Common myeloid progenitor, CD34-positive (primary cell): Measurements from ENCODE around the gene GLG1.

Experiments
- CTCF ChIA-PET: fragments of 350-600 bp; sonication (Branson Sonifier 250); formaldehyde crosslinking; loops from one replicate; lab custom pipeline; 2021; ENCODE audit warnings: antibody characterized with exemption; lab: Charles Lee
- POLR2A ChIA-PET: fragments of 350-600 bp; sonication (Branson Sonifier 250); formaldehyde crosslinking; loops from one replicate; lab custom pipeline; 2021; ENCODE audit warnings: antibody characterized with exemption; lab: Charles Lee
- DNase-seq, 3 donors: peaks; one replicate each; pipeline versions ENCODE4 v3.0.0 to v3.0.0-alpha.2; 2013
- H3K27ac ChIP-seq, 2 experiments: 1 replicate in 1 of 2; 2 replicates in 1 of 2; pipeline ENCODE4 v1.7.0; 2013; ENCODE audit warnings: inconsistent platforms in 2 of 2, low read length in 2 of 2, mild to moderate bottlenecking in 2 of 2, low read depth in 1 of 2, moderate library complexity in 1 of 2; ENCODE audit not compliant: severe bottlenecking in 2 of 2, insufficient read depth in 1 of 2, poor library complexity in 1 of 2
- H3K27me3 ChIP-seq, 5 experiments: replicated peaks in 2 of 5; 1 replicate in 3 of 5; 2 replicates in 2 of 5; pipeline versions ENCODE4 v1.6.1 to v1.7.0; 2013; ENCODE audit warnings: low read length in 4 of 5, mild to moderate bottlenecking in 2 of 5, moderate library complexity in 2 of 5, inconsistent platforms in 1 of 5; ENCODE audit not compliant: insufficient read depth in 5 of 5, control insufficient read depth in 4 of 5
- H3K36me3 ChIP-seq, 4 experiments: 1 replicate in 2 of 4; 2 replicates in 2 of 4; pipeline versions ENCODE4 v1.6.1 to v1.7.0; 2013; ENCODE audit warnings: low read length in 3 of 4, control low read depth in 1 of 4, mild to moderate bottlenecking in 1 of 4; ENCODE audit not compliant: control insufficient read depth in 4 of 4, insufficient read depth in 4 of 4
- H3K4me1 ChIP-seq, 4 experiments: 1 replicate in 3 of 4; 2 replicates in 1 of 4; pipeline versions ENCODE4 v1.6.1 to v1.7.1; 2013; ENCODE audit warnings: low read length in 3 of 4, mild to moderate bottlenecking in 3 of 4, control low read depth in 1 of 4, inconsistent platforms in 1 of 4, moderate library complexity in 1 of 4; ENCODE audit not compliant: control insufficient read depth in 4 of 4, insufficient read depth in 4 of 4; ENCODE audit errors: control extremely low read depth in 1 of 4
- H3K4me3 ChIP-seq, 7 experiments: 1 replicate in 4 of 7; 2 replicates in 3 of 7; pipeline versions ENCODE4 v1.5.1 to v1.7.0; 2013; ENCODE audit warnings: mild to moderate bottlenecking in 7 of 7, low read length in 6 of 7, moderate library complexity in 6 of 7, inconsistent platforms in 2 of 7, low read depth in 2 of 7, control low read depth in 1 of 7; ENCODE audit not compliant: insufficient read depth in 4 of 7, control insufficient read depth in 1 of 7; ENCODE audit errors: extremely low read depth in 1 of 7
- H3K9me3 ChIP-seq, 5 experiments: 1 replicate in 4 of 5; 2 replicates in 1 of 5; pipeline versions ENCODE4 v1.6.1 to v1.7.1; 2013; ENCODE audit warnings: low read length in 4 of 5, mild to moderate bottlenecking in 2 of 5, inconsistent platforms in 1 of 5, low read depth in 1 of 5, moderate library complexity in 1 of 5; ENCODE audit not compliant: control insufficient read depth in 4 of 5, insufficient read depth in 2 of 5; ENCODE audit errors: control extremely low read depth in 1 of 5
- WGBS: methylation state at CpG from one replicate; pipeline ENCODE4 v1.1.5; 2013; ENCODE audit not compliant: insufficient coverage; 5-methylcytosine and 5-hydroxymethylcytosine counted together

GLG1 gene

DNA sequence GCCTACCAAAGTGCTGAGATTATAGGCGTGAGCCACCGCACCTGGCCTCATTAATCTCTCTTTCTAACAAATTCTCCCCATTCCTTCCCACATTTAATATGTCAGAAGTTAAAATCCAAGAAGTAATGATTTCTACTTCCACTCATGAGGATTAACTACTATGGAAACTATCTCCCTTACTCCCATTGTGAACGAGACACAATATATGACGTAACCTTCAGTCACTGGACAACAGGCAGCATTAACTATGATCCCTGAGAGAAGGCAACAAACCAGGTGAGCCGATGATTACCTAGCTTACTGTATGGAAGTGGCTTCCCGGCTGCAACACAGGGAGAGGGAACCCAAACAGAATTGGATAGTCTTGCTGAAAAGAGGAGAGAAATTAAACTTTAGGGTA, 20.0 kb downstream of the GLG1 start:
- H3K9me3 ChIP-seq: no peaks in the 10 kb centered on the region
- H3K4me3 ChIP-seq: no peak overlapping the region
- no peak overlapping the region for H3K27ac ChIP-seq
- peaks cover 0 to 2% (median under 1%) of the 10 kb centered on the region in 4 experiments for H3K36me3 ChIP-seq
- ChIA-PET POLR2A (no interaction called here), CTCF (interaction anchor here (0.8 kb wide), 1 partner anchor 25 kb away, joined by 3 read pairs; no protein-coding TSS in a partner anchor)
- WGBS: 78% methylated on average over 3 of the region's 6 CpGs
- DNase-seq: no peak
- H3K4me1 ChIP-seq: peaks cover 0 to 5% (median 0%) of the 10 kb centered on the region in 4 experiments
- H3K27me3 ChIP-seq: no peaks in the 10 kb centered on the region

DNA sequence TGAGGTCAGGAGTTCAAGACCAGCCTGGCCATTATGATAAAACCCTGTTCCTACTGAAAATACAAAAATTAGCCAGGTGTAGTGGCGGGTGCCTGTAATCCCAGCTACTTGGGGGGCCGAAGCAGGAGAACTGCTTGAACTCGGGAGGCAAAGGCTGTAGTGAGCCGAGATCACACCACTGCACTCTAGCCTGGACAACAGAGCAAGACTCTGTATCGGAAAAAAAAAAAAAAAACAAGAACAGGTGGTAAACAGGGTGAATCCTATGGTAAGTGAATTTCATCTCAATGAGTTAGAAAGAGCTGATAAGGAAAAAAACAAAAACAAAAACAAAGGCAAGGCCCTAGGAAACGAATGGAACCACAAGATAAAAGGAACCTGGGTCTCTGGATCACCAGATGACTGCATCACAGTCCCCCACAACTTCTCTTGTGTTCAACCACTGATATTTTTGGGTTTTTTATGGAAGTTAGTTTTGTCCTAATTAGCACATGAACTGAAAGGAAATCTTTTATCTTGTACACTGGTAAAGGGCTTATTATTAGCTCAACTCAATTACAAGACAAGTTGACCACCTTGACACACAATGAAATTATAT, 21.0 kb downstream of the GLG1 start:
- CTCF ChIA-PET: no interaction called here
- Histone ChIP-seq H3K4me1 (peaks cover 0 to 6% (median under 1%) of the 10 kb centered on the region in 4 experiments), H3K4me3 (no peak overlapping the region), H3K27ac (no peak overlapping the region), H3K9me3 (no peaks in the 10 kb centered on the region), H3K36me3 (peaks cover 0 to 2% (median under 1%) of the 10 kb centered on the region in 4 experiments), H3K27me3 (no peaks in the 10 kb centered on the region)
- WGBS: 86% methylated on average over 4 of the region's 6 CpGs
- POLR2A ChIA-PET: no interaction called here
- peak in 1 of 3 donors; percentile 37 for DNase-seq

DNA sequence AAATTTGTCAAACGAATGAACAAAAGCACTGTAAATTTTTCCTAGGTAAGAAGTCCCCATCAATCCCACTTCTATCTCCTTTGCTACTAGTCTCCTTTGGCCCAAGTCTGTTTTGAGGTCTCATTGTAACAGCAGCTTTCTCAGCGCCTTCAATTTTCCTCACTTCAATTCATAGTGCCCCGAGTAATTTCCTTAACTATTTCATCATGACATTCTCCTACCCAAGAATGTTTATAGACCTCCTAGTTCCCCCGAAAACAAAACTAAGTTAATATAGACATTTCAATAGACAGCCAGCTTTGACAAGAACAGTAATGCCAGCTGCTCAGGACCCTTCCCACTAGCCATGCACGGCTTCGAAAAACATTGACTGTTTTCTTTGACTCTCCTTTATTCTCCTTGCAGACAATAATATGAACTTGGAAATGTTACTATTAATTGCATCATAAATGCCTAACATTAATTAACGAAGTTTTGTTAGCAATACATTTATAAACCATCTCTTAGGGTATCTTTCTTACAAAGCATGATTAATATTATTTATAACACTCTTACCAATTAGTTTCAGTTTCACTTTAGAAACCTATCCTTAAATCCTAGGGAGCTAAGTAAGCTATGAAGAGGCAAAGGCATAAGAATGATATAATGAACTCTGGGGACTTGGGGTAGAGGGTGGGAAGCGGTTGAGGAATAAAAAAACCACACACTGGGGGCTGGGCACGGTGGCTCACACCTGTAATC, 22.8 kb downstream of the GLG1 start:
- Histone ChIP-seq H3K9me3 (no peaks in the 10 kb centered on the region), H3K27ac (no peak overlapping the region), H3K4me3 (no peak overlapping the region), H3K4me1 (peaks cover 0 to 5% (median 1%) of the 10 kb centered on the region in 4 experiments), H3K27me3 (no peaks in the 10 kb centered on the region), H3K36me3 (peaks cover 0 to 2% (median under 1%) of the 10 kb centered on the region in 4 experiments)
- ChIA-PET POLR2A (no interaction called here), CTCF (interaction anchor here (1.2 kb wide), 1 partner anchor 9 kb away, joined by 3 read pairs; no protein-coding TSS in a partner anchor)
- DNase-seq: peak in 1 of 3 donors; percentile 23
- WGBS: 100% methylated on average over 5 of the region's 9 CpGs

DNA sequence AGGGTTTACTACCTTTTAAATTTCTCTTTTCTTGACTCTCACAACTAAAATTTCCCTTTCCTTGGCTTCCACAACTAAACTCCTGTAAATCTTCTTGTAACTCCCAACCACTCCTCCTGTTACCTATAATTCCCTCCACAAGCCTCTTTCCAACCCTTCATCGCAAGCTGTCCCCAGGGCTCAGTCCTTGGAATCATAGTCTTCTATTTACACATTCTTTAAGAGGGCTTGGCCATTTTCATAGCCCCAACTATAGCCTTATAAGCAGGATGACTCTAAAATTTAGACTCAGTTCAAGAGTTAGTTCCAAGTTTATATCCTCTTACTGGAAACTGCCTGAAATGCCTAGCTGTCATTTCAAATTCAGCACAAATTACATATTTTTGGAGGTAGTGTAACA, 23.9 kb downstream of the GLG1 start:
- 100% methylated on average over 1 of the region's 1 CpG for WGBS
- no peaks in the 10 kb centered on the region for H3K27me3 ChIP-seq
- no peak for DNase-seq
- ChIA-PET CTCF (interaction anchor here (1.2 kb wide), 1 partner anchor 10 kb away, joined by 3 read pairs; no protein-coding TSS in a partner anchor), POLR2A (no interaction called here)
- H3K9me3 ChIP-seq: no peaks in the 10 kb centered on the region
- peaks cover 0 to 6% (median 1%) of the 10 kb centered on the region in 4 experiments for H3K4me1 ChIP-seq
- no peak overlapping the region for H3K27ac ChIP-seq
- H3K4me3 ChIP-seq: no peak overlapping the region
- peaks cover 0 to 2% (median under 1%) of the 10 kb centered on the region in 4 experiments for H3K36me3 ChIP-seq

DNA sequence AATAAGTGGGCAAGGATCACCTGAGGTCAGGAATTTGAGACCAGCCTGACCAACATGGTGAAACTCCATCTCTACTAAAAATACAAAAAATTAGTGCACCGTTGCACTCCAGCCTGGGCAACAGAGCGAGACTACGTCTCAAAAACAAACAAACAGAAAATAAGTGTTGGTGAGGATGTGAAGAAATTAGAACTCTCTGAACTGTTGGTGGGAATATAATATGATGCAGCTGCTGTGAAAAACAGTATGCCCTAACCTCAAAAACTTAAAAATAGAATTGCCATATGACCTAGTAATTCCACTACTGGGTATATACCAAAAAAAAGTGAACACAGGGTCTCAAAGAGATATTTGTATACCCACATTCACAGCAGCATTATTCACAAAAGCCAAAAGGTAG, 26.1 kb downstream of the GLG1 start:
- no peak overlapping the region for H3K27ac ChIP-seq
- ChIA-PET POLR2A (no interaction called here), CTCF (no interaction called here)
- H3K27me3 ChIP-seq: no peaks in the 10 kb centered on the region
- no peaks in the 10 kb centered on the region for H3K36me3 ChIP-seq
- no peak for DNase-seq
- peaks cover 0 to 7% (median 1%) of the 10 kb centered on the region in 4 experiments for H3K4me1 ChIP-seq
- no peak overlapping the region for H3K4me3 ChIP-seq
- 92% methylated on average over 2 of the region's 3 CpGs for WGBS
- no peaks in the 10 kb centered on the region for H3K9me3 ChIP-seq

DNA sequence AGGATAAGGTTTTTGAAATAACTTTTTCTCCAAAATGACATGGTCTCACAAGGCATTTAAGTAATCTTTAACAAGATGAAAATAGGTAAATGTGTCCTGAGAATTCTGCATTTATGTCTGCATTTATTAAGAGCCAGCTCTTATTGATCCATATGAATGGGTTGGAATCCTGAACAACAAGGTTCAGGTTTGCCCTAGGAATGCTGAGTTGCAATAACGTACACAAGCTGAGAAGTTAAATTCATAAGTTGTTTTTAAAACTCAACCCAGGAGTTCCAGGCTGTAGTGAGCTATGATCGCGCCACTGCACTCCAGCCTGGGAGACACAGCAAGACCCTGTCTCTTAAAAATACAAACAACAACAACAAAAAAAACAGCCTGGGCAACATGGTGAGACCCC, 28.1 kb downstream of the GLG1 start:
- no peak for DNase-seq
- CTCF ChIA-PET: interaction anchor here (0.7 to 1.2 kb wide), 2 partner anchors 15 to 16 kb away, joined by 3 read pairs; no protein-coding TSS in a partner anchor
- 80% methylated on average over 1 of the region's 3 CpGs for WGBS
- no peaks in the 10 kb centered on the region for H3K27me3 ChIP-seq
- H3K4me3 ChIP-seq: no peak overlapping the region
- no peaks in the 10 kb centered on the region for H3K9me3 ChIP-seq
- H3K36me3 ChIP-seq: no peaks in the 10 kb centered on the region
- H3K27ac ChIP-seq: no peak overlapping the region
- POLR2A ChIA-PET: interaction anchor here (0.9 kb wide), 1 partner anchor 9 kb away, joined by 4 read pairs; no protein-coding TSS in a partner anchor
- H3K4me1 ChIP-seq: peaks cover 0 to 7% (median 1%) of the 10 kb centered on the region in 4 experiments
